HEK293 (cell line): Measurements from ENCODE around the gene TANGO2.

Experiments
- CTCF ChIA-PET: fragments of 350-600 bp; formaldehyde crosslinking; extraction: SDS; loops from one replicate; lab custom pipeline; 2021; ENCODE audit warnings: antibody characterized with exemption; lab: Yijun Ruan, JAX
- POLR2A ChIA-PET: fragments of 300-600 bp; formaldehyde crosslinking; extraction: SDS; loops from one replicate; lab custom pipeline; 2020; ENCODE audit warnings: antibody characterized with exemption, inconsistent platforms; lab: Yijun Ruan, JAX
- H3K27ac ChIP-seq: fragments of 200-500 bp; sonication (Bioruptor generic); 2 replicates; pipeline ENCODE4 v1.5.1; 2014; ENCODE audit warnings: low read depth, low read length, control low read depth, inconsistent platforms; ENCODE audit errors: extremely low read depth
- H3K36me3 ChIP-seq, 2 experiments: fragments of 200-500 bp in 1 of 2; sonication (Bioruptor generic) in 1 of 2; 1 replicate in 1 of 2; 2 replicates in 1 of 2; pipeline ENCODE4 v1.5.1; 2014 to 2017; ENCODE audit warnings: inconsistent platforms in 2 of 2, low read length in 2 of 2; ENCODE audit not compliant: control insufficient read depth in 2 of 2, insufficient read depth in 1 of 2
- H3K4me1 ChIP-seq: fragments of 200-500 bp; sonication (Bioruptor generic); 2 replicates; pipeline ENCODE4 v1.5.1; 2014; ENCODE audit warnings: mild to moderate bottlenecking, low read length, inconsistent platforms; ENCODE audit not compliant: control insufficient read depth, insufficient read depth
- H3K4me3 ChIP-seq: 2 replicates; pipeline ENCODE4 v1.5.1; 2011; ENCODE audit warnings: low read depth, mild to moderate bottlenecking, control low read depth, low read length, moderate library complexity
- H3K9me3 ChIP-seq: fragments of 200-500 bp; sonication (Bioruptor generic); 2 replicates; pipeline ENCODE4 v1.5.1; 2014; ENCODE audit warnings: low read depth, low read length, inconsistent platforms; ENCODE audit not compliant: control insufficient read depth, insufficient read depth
- GLIS1 ChIP-seq: fragments of 450-650 bp; formaldehyde crosslinking; IDR thresholded peaks from 2 replicates; pipeline ENCODE4 v1.5.1; 2016; ENCODE audit warnings: missing biosample characterization, missing genetic modification characterization
- GLIS2 ChIP-seq: fragments of 450-650 bp; formaldehyde crosslinking; IDR thresholded peaks from 2 replicates; pipeline ENCODE4 v1.5.1; 2016; ENCODE audit warnings: missing biosample characterization, missing genetic modification characterization
- SALL2 ChIP-seq: fragments of 450-650 bp; formaldehyde crosslinking; IDR thresholded peaks from 2 replicates; pipeline ENCODE4 v1.5.0; 2017; ENCODE audit warnings: missing biosample characterization, mild to moderate bottlenecking, missing genetic modification characterization, borderline replicate concordance
- ZIC2 ChIP-seq: fragments of 450-650 bp; formaldehyde crosslinking; IDR thresholded peaks from 2 replicates; pipeline ENCODE4 v1.5.1; 2016; ENCODE audit warnings: missing biosample characterization, missing genetic modification characterization
- ZNF132 ChIP-seq: fragments of 450-650 bp; formaldehyde crosslinking; IDR thresholded peaks from 2 replicates; pipeline ENCODE4 v1.5.1; 2017; ENCODE audit warnings: missing biosample characterization, missing genetic modification characterization, borderline replicate concordance
- ZNF19 ChIP-seq: fragments of 450-650 bp; formaldehyde crosslinking; IDR thresholded peaks from 2 replicates; pipeline ENCODE4; 2016; ENCODE audit warnings: missing biosample characterization, missing genetic modification characterization, low read depth
- ZNF221 ChIP-seq: fragments of 450-650 bp; formaldehyde crosslinking; IDR thresholded peaks from 2 replicates; pipeline ENCODE4 v1.5.1; 2017; ENCODE audit warnings: missing biosample characterization, missing genetic modification characterization, borderline replicate concordance
- ZNF239 ChIP-seq: fragments of 450-650 bp; formaldehyde crosslinking; IDR thresholded peaks from 2 replicates; pipeline ENCODE4 v1.5.1; 2016; ENCODE audit warnings: missing biosample characterization, missing genetic modification characterization
- ZNF48 ChIP-seq: fragments of 450-650 bp; formaldehyde crosslinking; IDR thresholded peaks from 2 replicates; pipeline ENCODE4 v1.5.1; 2016; ENCODE audit warnings: missing biosample characterization, missing genetic modification characterization
- ZNF529 ChIP-seq: fragments of 450-650 bp; formaldehyde crosslinking; IDR thresholded peaks from 2 replicates; pipeline ENCODE4 v1.5.1; 2017; ENCODE audit warnings: missing genetic modification characterization, missing biosample characterization; ENCODE audit not compliant: insufficient replicate concordance
- ZNF610 ChIP-seq: fragments of 450-650 bp; formaldehyde crosslinking; IDR thresholded peaks from 2 replicates; pipeline ENCODE4 v1.5.1; 2016; ENCODE audit warnings: missing biosample characterization, missing genetic modification characterization, borderline replicate concordance
- TF ChIP-seq, protein P1 (sequence below): fragments of 450-650 bp; formaldehyde crosslinking; IDR thresholded peaks from 2 replicates; pipeline ENCODE4 v1.5.1; 2017; ENCODE audit warnings: missing biosample characterization, missing genetic modification characterization
- TF ChIP-seq, protein P2 (sequence below): fragments of 450-650 bp; formaldehyde crosslinking; IDR thresholded peaks from 2 replicates; pipeline ENCODE4 v1.5.1; 2016; ENCODE audit warnings: missing biosample characterization, missing genetic modification characterization
- TF ChIP-seq, protein P3 (sequence below): fragments of 450-650 bp; formaldehyde crosslinking; IDR thresholded peaks from 2 replicates; pipeline ENCODE4 v1.5.1; 2016; ENCODE audit warnings: missing biosample characterization, missing genetic modification characterization, low read depth
- TF ChIP-seq, protein P4 (sequence below): fragments of 450-650 bp; formaldehyde crosslinking; IDR thresholded peaks from 2 replicates; pipeline ENCODE4 v1.5.1; 2016; ENCODE audit warnings: missing biosample characterization, missing genetic modification characterization
- TF ChIP-seq, protein P5 (sequence below): fragments of 450-650 bp; formaldehyde crosslinking; IDR thresholded peaks from 2 replicates; pipeline ENCODE4 v1.5.1; 2016; ENCODE audit warnings: missing biosample characterization, missing genetic modification characterization
- TF ChIP-seq, protein P6 (sequence below): fragments of 450-650 bp; formaldehyde crosslinking; IDR thresholded peaks from 2 replicates; pipeline ENCODE4 v1.5.1; 2017; ENCODE audit warnings: missing biosample characterization, missing genetic modification characterization

The TANGO2 gene

DNA sequence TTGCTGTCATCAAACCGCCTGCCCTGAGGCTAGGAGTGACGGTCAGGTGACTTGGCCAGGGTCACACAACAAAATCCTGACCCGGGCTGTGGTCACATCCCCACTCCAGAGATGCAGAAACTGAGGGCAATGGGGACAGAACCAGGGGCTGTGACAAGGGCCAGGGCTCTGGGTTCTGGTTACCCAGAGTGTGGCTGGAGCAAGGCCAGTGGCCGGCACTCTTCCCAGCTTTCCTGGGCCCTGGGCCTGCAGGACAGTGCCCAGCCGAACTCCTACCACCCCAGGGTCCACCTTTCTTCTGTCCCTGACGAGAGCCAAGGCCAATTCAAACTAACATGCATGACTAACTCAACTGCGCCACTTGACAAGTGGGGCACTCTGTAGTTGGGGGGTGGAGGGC, 40.1 kb upstream of the TANGO2 start (continued):
- TF ChIP-seq ZNF48 (tag by site-specific recombination), result no peak

DNA sequence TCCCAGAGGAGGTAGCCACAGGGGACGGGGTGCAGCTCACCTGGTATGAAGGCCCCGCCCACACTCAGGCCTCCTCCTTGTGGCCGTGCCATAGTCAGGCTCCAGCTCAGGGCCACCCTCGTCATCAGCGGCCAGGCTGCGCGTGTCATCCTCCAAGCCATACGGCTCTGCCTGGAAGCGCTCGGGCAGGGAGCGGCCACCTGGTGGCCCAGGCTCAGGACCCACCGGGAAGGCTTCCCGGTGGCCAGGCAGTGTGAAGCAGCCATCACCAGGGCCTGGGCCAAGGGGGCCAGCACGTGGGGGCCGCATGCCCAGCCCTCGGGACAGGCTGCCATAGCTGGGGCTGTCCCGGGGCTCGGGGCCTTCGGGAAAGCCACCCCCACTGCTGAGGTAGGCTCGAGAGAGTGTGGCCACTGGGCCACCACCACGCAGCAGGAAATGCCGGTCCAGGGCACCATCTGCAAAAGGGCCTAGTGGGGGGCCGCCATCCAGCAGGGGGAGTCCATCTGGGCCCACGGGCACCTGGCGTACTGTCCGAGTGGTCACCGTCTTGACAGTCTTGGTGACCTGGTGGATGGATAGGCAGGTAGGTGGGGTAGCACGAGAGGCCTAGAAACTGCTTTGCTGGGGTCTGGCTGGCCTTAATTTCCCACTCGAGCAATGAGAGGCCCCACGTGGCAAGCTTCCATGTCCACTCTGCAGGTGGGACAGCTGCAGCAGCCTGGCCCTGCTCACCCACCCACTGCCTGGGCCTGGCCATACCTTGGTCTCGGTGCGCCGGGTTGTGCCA, 39.5 kb upstream of the TANGO2 start:
- ChIA-PET CTCF (interaction anchor here (1.3 kb wide), 1 partner anchor 33 kb away, joined by 4 read pairs; no protein-coding TSS in a partner anchor), POLR2A (no interaction called here)
- Histone ChIP-seq H3K9me3 (no peaks in the 10 kb centered on the region), H3K36me3 (peaks cover 0 to 51% of the 10 kb centered on the region in 2 experiments; a peak in 1 of 3 replicates), H3K4me3 (no peak overlapping the region), H3K4me1 (peaks cover 14% of the 10 kb centered on the region), H3K27ac (no peak overlapping the region)
- TF ChIP-seq, protein P1, sequence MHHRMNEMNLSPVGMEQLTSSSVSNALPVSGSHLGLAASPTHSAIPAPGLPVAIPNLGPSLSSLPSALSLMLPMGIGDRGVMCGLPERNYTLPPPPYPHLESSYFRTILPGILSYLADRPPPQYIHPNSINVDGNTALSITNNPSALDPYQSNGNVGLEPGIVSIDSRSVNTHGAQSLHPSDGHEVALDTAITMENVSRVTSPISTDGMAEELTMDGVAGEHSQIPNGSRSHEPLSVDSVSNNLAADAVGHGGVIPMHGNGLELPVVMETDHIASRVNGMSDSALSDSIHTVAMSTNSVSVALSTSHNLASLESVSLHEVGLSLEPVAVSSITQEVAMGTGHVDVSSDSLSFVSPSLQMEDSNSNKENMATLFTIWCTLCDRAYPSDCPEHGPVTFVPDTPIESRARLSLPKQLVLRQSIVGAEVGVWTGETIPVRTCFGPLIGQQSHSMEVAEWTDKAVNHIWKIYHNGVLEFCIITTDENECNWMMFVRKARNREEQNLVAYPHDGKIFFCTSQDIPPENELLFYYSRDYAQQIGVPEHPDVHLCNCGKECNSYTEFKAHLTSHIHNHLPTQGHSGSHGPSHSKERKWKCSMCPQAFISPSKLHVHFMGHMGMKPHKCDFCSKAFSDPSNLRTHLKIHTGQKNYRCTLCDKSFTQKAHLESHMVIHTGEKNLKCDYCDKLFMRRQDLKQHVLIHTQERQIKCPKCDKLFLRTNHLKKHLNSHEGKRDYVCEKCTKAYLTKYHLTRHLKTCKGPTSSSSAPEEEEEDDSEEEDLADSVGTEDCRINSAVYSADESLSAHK (tag by site-specific recombination), result 0 out of 2 replicates have a peak, but pooled peaks have one; percentile 37
- TF ChIP-seq GLIS2 (tag by site-specific recombination) (peak; percentile 44), ZNF19 (tag by site-specific recombination) (no peak)
- TF ChIP-seq, protein P2, sequence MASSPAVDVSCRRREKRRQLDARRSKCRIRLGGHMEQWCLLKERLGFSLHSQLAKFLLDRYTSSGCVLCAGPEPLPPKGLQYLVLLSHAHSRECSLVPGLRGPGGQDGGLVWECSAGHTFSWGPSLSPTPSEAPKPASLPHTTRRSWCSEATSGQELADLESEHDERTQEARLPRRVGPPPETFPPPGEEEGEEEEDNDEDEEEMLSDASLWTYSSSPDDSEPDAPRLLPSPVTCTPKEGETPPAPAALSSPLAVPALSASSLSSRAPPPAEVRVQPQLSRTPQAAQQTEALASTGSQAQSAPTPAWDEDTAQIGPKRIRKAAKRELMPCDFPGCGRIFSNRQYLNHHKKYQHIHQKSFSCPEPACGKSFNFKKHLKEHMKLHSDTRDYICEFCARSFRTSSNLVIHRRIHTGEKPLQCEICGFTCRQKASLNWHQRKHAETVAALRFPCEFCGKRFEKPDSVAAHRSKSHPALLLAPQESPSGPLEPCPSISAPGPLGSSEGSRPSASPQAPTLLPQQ (tag by site-specific recombination), result no peak
- TF ChIP-seq, protein P3, sequence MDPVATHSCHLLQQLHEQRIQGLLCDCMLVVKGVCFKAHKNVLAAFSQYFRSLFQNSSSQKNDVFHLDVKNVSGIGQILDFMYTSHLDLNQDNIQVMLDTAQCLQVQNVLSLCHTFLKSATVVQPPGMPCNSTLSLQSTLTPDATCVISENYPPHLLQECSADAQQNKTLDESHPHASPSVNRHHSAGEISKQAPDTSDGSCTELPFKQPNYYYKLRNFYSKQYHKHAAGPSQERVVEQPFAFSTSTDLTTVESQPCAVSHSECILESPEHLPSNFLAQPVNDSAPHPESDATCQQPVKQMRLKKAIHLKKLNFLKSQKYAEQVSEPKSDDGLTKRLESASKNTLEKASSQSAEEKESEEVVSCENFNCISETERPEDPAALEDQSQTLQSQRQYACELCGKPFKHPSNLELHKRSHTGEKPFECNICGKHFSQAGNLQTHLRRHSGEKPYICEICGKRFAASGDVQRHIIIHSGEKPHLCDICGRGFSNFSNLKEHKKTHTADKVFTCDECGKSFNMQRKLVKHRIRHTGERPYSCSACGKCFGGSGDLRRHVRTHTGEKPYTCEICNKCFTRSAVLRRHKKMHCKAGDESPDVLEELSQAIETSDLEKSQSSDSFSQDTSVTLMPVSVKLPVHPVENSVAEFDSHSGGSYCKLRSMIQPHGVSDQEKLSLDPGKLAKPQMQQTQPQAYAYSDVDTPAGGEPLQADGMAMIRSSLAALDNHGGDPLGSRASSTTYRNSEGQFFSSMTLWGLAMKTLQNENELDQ (tag by site-specific recombination), result no peak

DNA sequence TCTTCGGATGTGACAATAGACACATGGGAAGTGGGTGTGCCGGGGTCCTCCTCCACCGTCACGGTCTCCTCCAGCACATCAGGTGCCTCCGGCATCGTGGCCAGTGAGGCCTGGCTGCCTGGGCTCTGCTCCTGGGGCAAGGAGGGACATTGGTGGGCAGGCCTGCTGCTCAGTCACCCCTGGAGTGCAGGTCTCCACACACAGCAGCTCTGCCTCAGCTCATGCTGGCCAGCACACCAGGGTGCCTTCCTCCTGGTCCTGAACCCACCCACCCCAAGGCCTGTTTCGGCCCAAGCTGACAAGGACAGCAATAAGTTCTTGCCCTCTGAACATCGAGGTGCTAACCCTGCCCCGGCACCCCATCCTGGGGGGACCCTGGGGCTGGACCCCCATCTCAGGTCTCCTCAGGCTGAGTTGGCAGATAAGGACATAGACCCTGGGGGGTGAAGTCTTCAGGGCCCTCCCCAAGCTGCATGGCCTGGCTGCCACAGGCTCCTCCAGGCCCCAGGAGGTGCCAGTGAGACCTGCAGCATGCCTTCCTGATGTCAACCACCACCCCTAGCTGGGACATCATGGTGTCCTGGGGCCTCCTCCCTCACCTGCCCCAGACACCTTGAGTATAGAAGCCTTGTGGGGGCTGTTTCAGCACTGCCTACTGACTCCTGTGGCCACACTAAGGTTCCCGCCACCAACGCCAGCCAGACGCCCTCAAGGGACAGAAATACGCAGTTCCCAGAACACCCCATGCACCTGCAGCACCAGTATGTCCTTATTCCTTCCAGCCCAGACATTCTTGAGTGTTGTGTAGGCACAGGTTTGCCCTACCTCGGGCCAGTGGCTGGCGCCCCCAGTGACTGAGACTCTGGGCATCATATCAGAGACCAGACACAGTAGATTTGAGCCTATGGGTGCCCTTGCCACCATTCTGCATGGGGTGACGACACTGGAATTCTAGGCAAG, 38.7 kb upstream of the TANGO2 start:
- peaks cover 0 to 47% of the 10 kb centered on the region in 2 experiments; a peak in 1 of 3 replicates for H3K36me3 ChIP-seq
- no peak overlapping the region for H3K4me3 ChIP-seq
- H3K27ac ChIP-seq, result no peak overlapping the region
- H3K9me3 ChIP-seq, result no peaks in the 10 kb centered on the region
- peaks cover 14% of the 10 kb centered on the region for H3K4me1 ChIP-seq
- ChIA-PET POLR2A (no interaction called here), CTCF (interaction anchor here (1.3 kb wide), 1 partner anchor 32 kb away, joined by 4 read pairs; no protein-coding TSS in a partner anchor)
- no peak for TF ChIP-seq ZNF132 (tag by site-specific recombination)
- no peak for TF ChIP-seq SALL2 (tag by site-specific recombination)
- TF ChIP-seq ZNF239, result no peak
- TF ChIP-seq GLIS2 (tag by site-specific recombination), result peak; percentile 63
- TF ChIP-seq ZNF610 (tag by site-specific recombination), result no peak
- TF ChIP-seq, protein P4, sequence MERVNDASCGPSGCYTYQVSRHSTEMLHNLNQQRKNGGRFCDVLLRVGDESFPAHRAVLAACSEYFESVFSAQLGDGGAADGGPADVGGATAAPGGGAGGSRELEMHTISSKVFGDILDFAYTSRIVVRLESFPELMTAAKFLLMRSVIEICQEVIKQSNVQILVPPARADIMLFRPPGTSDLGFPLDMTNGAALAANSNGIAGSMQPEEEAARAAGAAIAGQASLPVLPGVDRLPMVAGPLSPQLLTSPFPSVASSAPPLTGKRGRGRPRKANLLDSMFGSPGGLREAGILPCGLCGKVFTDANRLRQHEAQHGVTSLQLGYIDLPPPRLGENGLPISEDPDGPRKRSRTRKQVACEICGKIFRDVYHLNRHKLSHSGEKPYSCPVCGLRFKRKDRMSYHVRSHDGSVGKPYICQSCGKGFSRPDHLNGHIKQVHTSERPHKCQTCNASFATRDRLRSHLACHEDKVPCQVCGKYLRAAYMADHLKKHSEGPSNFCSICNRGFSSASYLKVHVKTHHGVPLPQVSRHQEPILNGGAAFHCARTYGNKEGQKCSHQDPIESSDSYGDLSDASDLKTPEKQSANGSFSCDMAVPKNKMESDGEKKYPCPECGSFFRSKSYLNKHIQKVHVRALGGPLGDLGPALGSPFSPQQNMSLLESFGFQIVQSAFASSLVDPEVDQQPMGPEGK (tag by site-specific recombination), result peak; percentile 20; the same call in 1 of the 2 replicates
- TF ChIP-seq, protein P5, sequence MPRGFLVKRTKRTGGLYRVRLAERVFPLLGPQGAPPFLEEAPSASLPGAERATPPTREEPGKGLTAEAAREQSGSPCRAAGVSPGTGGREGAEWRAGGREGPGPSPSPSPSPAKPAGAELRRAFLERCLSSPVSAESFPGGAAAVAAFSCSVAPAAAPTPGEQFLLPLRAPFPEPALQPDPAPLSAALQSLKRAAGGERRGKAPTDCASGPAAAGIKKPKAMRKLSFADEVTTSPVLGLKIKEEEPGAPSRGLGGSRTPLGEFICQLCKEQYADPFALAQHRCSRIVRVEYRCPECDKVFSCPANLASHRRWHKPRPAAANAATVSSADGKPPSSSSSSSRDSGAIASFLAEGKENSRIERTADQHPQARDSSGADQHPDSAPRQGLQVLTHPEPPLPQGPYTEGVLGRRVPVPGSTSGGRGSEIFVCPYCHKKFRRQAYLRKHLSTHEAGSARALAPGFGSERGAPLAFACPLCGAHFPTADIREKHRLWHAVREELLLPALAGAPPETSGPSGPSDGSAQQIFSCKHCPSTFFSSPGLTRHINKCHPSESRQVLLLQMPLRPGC (tag by site-specific recombination), result no peak
- TF ChIP-seq ZNF529 (tag by site-specific recombination), result no peak
- TF ChIP-seq, protein P6, sequence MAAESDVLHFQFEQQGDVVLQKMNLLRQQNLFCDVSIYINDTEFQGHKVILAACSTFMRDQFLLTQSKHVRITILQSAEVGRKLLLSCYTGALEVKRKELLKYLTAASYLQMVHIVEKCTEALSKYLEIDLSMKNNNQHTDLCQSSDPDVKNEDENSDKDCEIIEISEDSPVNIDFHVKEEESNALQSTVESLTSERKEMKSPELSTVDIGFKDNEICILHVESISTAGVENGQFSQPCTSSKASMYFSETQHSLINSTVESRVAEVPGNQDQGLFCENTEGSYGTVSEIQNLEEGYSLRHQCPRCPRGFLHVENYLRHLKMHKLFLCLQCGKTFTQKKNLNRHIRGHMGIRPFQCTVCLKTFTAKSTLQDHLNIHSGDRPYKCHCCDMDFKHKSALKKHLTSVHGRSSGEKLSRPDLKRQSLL, result no peak
- no peak for TF ChIP-seq ZNF221 (tag by site-specific recombination)
- peak; percentile 97 for TF ChIP-seq GLIS1 (tag by site-specific recombination)
- TF ChIP-seq ZIC2 (tag by site-specific recombination), result peak; percentile 93
